Posterior vena cava (tissue), 2 donors: ENCODE results near the gene UBN2. TPM values are rescaled to one million over a fixed set of nuclear protein-coding genes. Genes with fewer than 3 reads are reported as not detected.

Experiments used
- DNase-seq: peaks from one replicate; pipeline ENCODE4 v3.0.0-alpha.2; 2020; ENCODE audit warnings: low spot score
- intact Hi-C, 2 donors: fragments of 100-400 bp; cut with DNase I; formaldehyde crosslinking; loops; one replicate each; pipeline versions ENCODE4 v1.14.1 to v1.14.2; 2022 to 2023
- total RNA-seq, 2 donors: library from RNA; stranded (reverse); fragmentation: NEBNext Ultra II Directional; extraction: Animal tissue kit (Norgen Biotek cat#: 25700); gene quantifications; one replicate each; pipeline ENCODE4 v1.2.1, GENCODE V29; 2021
- donor health status: DM: yes; HTN: yes; CAD: no.
- donor health status: DM: yes; HTN: yes; CAD: no.

The UBN2 gene
- total RNA-seq, 2 donors from 2014 or later, result 18.8 to 19.3 TPM

GRCh38 chr7:139339025-139339424 lies 108.0 kb downstream of the UBN2 start:
- intact Hi-C loops, result no loop called here
- no peak for DNase-seq

DNA sequence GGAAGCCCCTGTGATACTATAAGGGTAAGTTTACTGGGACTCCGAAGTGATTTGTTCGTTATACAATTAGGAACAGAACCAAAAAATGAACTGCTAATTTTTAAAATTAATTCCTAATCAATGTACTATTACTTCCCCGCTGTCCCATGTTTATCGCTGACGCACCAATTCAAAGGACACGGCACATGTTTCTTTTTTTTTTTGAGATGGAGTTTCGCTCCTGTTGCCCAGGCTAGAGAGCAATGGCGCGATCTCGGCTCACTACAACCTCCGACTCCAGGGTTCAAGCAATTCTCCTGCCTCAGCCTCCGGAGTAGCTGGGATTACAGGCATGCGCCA lies 108.6 kb downstream of the UBN2 start:
- intact Hi-C loops, result loop anchor here in 1 of 2 donors (2.0 kb wide), 1 partner anchor 21 kb away; no protein-coding TSS in a partner anchor
- DNase-seq, result no peak

GRCh38 chr7:139340037-139340807 lies 109.2 kb downstream of the UBN2 start:
- DNase-seq, result peak; percentile 99
- intact Hi-C loops, result loop anchor here in 1 of 2 donors (2.0 kb wide), 1 partner anchor 21 kb away; no protein-coding TSS in a partner anchor

GRCh38 chr7:139340808-139341057 lies 109.7 kb downstream of the UBN2 start:
- intact Hi-C loops, result loop anchor here in 1 of 2 donors (2.0 kb wide), 1 partner anchor 20 kb away; no protein-coding TSS in a partner anchor
- DNase-seq, result peak; percentile 93

DNA sequence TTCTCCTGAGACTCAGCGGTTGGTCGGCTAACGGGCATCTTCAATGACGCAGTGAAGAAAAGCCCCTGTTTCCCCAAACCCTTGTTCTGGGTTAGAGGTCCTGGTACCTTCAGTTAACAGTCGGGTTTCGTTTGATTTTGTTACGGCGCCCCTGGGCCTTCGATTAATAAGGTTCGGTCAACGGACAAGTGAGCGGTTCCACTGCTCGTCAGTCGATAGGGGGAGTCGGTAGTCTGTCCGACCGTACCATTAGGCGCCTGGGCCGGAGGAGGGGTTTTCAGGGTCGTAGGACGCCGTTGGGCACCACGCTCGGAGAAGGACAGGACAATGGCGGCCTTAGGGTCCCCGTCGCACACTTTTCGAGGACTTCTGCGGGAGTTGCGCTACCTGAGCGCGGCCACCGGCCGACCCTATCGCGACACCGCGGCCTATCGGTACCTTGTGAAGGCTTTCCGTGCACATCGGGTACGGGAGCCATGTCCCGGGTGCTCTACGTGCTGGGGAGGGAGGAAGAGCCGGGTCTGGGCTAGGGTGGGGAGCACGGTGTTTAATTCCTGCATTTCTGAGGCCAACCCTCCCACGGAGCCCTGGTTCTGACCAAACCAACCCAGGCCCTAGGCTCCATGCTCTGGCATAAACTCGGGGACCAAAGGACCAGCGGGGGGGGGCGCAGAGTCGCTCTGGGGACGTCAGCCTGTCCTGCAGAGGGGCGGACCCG lies 110.2 kb downstream of the UBN2 start, which contains the start of gene FMC1:
Gene FMC1 (plus strand): TSS at position 280 of the 718 bp plus-strand sequence. CDS start 48 bp downstream, at position 328.
- intact Hi-C loops, result loop anchor here in 1 of 2 donors (2.0 kb wide), 1 partner anchor 20 kb away; no protein-coding TSS in a partner anchor
- peak; percentile 97 for DNase-seq

DNA sequence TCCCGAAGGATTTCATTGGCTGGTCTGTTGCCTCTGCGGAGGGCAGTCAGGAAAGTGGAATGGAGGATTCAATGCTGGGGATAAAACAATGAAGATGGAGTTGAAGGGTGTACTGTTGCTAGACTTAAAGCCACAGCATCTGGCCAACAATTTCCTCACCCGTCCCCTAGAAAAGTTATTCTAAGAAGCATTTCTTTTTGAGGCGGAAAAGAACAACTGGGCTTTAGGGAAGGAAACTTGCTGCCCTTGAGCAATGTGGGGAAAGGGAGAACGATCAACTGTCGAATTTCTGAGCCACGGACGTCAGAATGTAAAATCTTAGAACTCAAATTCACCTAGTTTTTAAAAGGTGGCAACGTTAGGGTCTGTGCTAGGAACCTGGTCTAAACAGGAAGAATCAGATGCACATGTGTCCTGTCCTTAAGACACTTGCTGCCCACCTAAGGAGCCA lies 110.8 kb downstream of the UBN2 start:
- intact Hi-C loops, result loop anchor here in 1 of 2 donors (2.0 kb wide), 1 partner anchor 19 kb away; no protein-coding TSS in a partner anchor
- DNase-seq, result no peak

- intact Hi-C loops, result no loop called here
- no peak for DNase-seq
Measured at GRCh38 chr7:139345042-139345441, 114.0 kb downstream of the UBN2 start.

- no peak for DNase-seq
- intact Hi-C loops, result no loop called here
Measured at GRCh38 chr7:139351027-139351426, 120.0 kb downstream of the UBN2 start.

DNA sequence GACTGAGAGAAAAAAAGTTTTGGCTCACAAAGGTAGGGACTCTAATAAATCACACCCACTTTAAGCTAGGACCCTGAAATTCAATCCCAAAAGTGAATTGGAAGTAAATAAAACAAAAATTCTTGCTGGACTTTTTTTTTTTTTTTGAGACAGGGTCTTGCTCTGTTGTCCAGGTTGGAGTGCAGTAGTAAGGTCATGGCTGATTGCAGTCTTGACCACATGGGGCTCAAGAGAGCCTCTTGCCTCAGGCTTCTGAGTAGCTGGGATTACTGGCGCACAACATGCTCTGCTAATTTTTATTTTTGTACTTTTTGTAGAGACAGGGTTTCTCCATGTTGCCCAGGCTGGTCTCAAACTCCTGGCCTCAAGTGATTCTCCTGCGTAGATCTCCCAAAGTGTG lies 123.7 kb downstream of the UBN2 start:
- intact Hi-C loops, result no loop called here
- DNase-seq, result no peak

DNA sequence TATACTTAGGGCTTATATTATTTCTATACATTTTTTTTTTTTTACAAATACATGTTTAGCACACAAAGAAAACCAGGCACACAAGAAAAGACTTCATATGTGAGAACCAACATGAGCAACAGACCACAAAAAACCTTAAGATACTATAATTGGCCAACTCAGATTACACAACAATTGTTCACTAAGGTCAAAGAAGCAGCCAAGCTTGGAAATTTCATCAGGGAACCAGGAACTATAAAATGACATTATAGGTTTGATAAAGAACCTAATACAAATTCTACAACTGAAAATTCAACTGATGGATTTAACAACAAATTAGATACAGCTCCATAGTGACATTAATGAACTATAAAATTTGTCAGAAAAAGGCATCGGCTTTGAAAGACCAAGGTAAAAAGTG lies 124.3 kb downstream of the UBN2 start:
- intact Hi-C loops, result no loop called here
- no peak for DNase-seq

Other genes with a start within 250 kb of the UBN2 start
- 1 to 10 TPM; 1.4 to 1.8 TPM for gene KIAA1549, start 249.8 kb upstream of the UBN2 start, total RNA-seq
- 10 to 100 TPM in 1 of 2 donors, 1 to 10 TPM in 1; 9.2 to 10.9 TPM for gene ZC3HAV1L, start 195.2 kb upstream of the UBN2 start, total RNA-seq
- gene ZC3HAV1, start 121.5 kb upstream of the UBN2 start, total RNA-seq, result 10 to 100 TPM; 26.8 TPM
- gene FMC1, start 110.1 kb downstream of the UBN2 start, total RNA-seq, result 10 to 100 TPM in 1 of 2 donors, 1 to 10 TPM in 1; 7.9 to 12.8 TPM
- 10 to 100 TPM; 74.9 to 77.5 TPM for gene LUC7L2, start 128.7 kb downstream of the UBN2 start, total RNA-seq